Stimulated activated CD4-positive, alpha-beta T cell treated with anti-CD3 and anti-CD28 coated beads, Interleukin-12 subunit alpha, Interleukin-12 subunit beta, amount 100 ng/mL, for 48 hours (primary cell): ENCODE measurements around the gene TNXB.
"Not testable (repeated sequence)": the region's sequence is repeated elsewhere in the genome, so short reads cannot be mapped to it uniquely, and the experiment has no call there.

ENCODE experiments used
- DNase-seq, 3 donors: peaks; one replicate each; pipeline ENCODE4 v3.0.0-alpha.2; 2020; ENCODE audit warnings: low read depth in 2 of 3, low spot score in 1 of 3

Gene TNXB

GRCh38 chr6:32043589-32044380, 65.4 kb downstream of the TNXB start:
- not testable (repeated sequence) for DNase-seq

GRCh38 chr6:32042276-32042675, 66.9 kb downstream of the TNXB start:
- DNase-seq = not testable (repeated sequence)

- DNase-seq = not testable (repeated sequence)
These were observed 67.8 kb downstream of the TNXB start for GRCh38 chr6:32041385-32041784.

- not testable (repeated sequence) for DNase-seq
These were observed 68.2 kb downstream of the TNXB start for GRCh38 chr6:32041050-32041321.

GRCh38 chr6:32040299-32041049, 68.7 kb downstream of the TNXB start:
- not testable (repeated sequence) for DNase-seq

GRCh38 chr6:32039321-32040274, 69.5 kb downstream of the TNXB start:
- DNase-seq = not testable (repeated sequence)

GRCh38 chr6:32038878-32039277, 70.3 kb downstream of the TNXB start:
- DNase-seq = not testable (repeated sequence)

GRCh38 chr6:32037598-32038524, 71.3 kb downstream of the TNXB start, which contains the start of gene CYP21A2:
TSS of gene CYP21A2 (plus strand) at chr6:32038415. CDS start at chr6:32038423, 8 bp downstream.
- not testable (repeated sequence) for DNase-seq

- not testable (repeated sequence) for DNase-seq
These were observed 72.0 kb downstream of the TNXB start for GRCh38 chr6:32037136-32037535.

- DNase-seq = not testable (repeated sequence)
These were observed 73.7 kb downstream of the TNXB start for GRCh38 chr6:32035283-32036013.

GRCh38 chr6:32029553-32029952, 79.6 kb downstream of the TNXB start:
- not testable (repeated sequence) for DNase-seq

GRCh38 chr6:32028631-32029030, 80.5 kb downstream of the TNXB start:
- not testable (repeated sequence) for DNase-seq

- not testable (repeated sequence) for DNase-seq
These were observed 87.0 kb downstream of the TNXB start for GRCh38 chr6:32022100-32022499.

GRCh38 chr6:32014547-32014946, 94.6 kb downstream of the TNXB start, which contains the start of gene C4B:
TSS of gene C4B (plus strand) at chr6:32014795. CDS start at chr6:32014846, 51 bp downstream.
- not testable (repeated sequence) for DNase-seq

- DNase-seq = not testable (repeated sequence)
These were observed 95.4 kb downstream of the TNXB start for GRCh38 chr6:32013738-32014137.

- DNase-seq = not testable (repeated sequence)
These were observed 96.1 kb downstream of the TNXB start for GRCh38 chr6:32012941-32013617.

GRCh38 chr6:32010856-32011530, 98.1 kb downstream of the TNXB start:
- not testable (repeated sequence) for DNase-seq

- DNase-seq = not testable (repeated sequence)
These were observed 99.6 kb downstream of the TNXB start for GRCh38 chr6:32009537-32009936.
